Non-pigmented ciliary epithelial cell (primary cell): ENCODE data around the gene SMARCC1.
A peak's percentile ranks its signal among the peaks of the same experiment; 100 is the strongest.
"Not testable (repeated sequence)": the region's sequence is repeated elsewhere in the genome, so short reads cannot be mapped to it uniquely, and the experiment has no call there.

ENCODE experiments used
- DNase-seq: peaks from one replicate; pipeline ENCODE4 v3.0.0-alpha.2; 2010; ENCODE audit warnings: low read depth

Gene SMARCC1

GRCh38 chr3:47766186-47766585 lies 15.5 kb downstream of the SMARCC1 start:
- no peak for DNase-seq

DNA sequence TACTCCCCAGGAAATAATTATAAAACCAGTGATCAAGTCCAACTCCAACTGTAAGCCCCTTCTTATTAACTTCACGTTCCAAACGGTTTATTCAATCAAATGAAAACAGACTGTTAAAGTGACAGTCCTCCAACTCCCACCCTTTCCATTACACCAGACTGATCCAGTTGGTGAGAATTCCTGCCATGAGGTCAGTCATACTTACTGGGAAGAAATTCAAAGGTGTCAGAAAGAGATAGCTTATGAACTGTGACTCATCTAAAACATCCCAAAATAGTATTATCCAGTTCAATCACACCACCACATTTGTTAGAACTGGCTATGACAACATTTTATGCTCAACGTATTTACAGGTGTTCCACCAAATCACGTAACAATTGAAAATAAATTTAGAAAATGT lies 19.5 kb downstream of the SMARCC1 start:
- no peak for DNase-seq

- no peak for DNase-seq
Measured at GRCh38 chr3:47761046-47761445, 20.6 kb downstream of the SMARCC1 start.

- not testable (repeated sequence) for DNase-seq
Measured at GRCh38 chr3:47760207-47760606, 21.5 kb downstream of the SMARCC1 start.

- DNase-seq, result no peak
Measured at GRCh38 chr3:47758261-47759025, 23.2 kb downstream of the SMARCC1 start.

DNA sequence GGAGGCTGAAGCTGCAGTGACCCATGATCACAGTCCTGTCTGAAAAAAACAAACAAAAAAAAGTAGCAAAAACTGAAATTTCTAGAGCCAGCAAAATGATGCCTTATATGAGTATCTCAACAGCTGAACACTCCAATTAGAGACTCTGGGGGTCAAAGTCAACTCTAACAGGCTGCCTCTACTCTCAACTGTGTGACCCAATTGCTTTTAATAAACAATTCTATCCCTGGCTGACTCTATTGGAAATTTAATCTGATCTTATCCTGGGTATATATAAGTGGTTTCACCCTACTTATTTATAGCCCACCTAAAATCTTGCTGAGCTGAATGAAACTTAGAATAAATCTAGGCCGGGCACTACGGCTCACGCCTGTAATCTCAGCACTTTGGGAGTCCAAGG lies 29.0 kb downstream of the SMARCC1 start:
- no peak for DNase-seq

- DNase-seq, result not testable (repeated sequence)
Measured at GRCh38 chr3:47750811-47751354, 30.8 kb downstream of the SMARCC1 start.

GRCh38 chr3:47747558-47747957 lies 34.1 kb downstream of the SMARCC1 start:
- no peak for DNase-seq

DNA sequence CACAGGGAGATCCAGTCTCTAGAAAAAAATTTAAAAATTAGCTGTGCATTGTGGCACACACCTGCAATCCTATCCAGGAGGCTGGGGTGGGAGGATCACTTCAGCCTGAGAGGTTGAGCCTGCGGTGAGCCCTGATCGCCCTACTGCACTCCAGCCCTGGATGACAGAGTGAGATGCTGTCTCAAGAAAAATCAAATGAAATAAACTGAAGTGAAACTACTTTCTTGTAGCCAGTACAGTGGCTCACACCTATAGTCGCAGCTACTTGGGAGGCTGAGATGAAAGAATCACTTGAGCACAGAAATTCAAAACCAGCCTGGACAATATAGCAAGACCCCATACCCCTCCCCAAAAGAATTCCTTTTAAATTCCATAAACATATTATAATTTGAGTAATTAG lies 35.4 kb downstream of the SMARCC1 start:
- DNase-seq, result no peak

DNA sequence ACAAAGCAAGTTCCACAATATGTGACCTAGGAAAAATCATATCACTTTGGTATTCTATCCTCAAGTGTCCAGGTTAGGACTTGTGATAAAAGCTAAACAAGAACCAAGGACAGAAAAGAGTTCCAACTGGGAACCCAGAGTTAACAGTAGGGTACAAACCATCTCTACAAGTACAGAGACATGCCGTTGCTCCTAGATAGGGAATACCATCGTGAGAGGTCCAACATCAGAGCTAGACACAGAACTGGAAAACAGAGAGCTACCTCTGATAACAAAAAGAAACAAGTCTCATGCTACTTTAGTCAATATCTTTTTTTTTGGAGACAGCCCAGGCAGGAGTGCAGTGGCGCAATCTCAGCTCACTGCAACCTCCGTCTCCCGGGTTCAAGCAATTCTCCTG lies 37.8 kb downstream of the SMARCC1 start:
- DNase-seq, result no peak

DNA sequence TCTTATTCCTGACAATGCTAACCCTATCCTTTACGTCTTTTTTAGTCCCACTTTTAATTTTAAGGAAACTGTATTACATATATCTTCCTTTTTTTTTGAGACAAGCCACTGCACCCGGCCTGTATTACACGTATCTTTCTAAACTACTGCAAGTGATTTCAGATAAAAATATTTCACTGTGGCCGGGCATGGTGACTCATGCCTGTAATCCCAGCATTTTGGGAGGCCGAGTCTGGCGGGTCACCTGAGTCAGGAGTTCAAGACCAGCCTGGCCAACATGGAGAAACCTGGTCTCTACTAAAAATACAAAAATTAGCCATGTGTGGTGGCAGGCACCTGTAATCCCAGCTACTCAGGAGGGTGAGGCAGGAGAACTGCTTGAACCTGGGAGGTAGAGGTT lies 38.3 kb downstream of the SMARCC1 start:
- DNase-seq, result peak; percentile 3

DNA sequence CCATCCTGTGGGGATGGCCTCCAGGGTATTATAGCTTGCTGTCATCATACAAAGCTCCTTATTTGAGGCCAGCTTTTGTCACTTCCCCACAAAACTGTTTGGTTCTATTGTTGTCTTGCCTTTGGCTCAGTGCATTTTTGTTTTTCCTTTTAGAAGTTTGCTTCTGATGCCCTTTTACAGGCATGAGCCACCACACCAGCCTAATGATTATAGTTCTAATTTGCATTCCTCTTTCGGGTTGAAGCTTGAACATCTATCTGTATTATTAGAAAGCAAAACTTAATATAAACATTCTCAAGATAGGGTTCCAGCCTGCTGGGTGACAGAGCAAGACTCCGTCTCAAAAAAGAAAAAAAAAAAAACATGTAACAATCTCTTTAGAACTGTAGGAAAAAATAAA lies 39.8 kb downstream of the SMARCC1 start:
- DNase-seq, result no peak

GRCh38 chr3:47732143-47732542 lies 49.5 kb downstream of the SMARCC1 start:
- DNase-seq, result no peak

DNA sequence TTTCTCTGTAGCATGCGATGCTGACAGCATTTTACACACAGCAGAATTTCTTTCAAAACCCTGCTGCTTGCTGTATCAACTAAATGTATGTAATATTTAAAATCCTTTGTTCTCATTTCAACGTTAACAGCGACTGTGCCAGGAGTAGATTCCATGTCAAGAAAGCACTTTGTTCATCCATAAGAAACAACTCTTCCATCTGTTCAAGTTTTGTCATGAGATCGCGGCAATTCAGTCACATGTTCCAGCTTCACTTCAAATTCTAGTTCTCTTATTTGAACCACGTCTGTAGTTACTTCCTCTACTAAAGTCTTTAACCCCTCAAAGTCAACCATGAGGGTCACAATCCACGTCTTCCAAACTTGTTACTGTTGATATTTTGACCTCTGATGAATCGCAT lies 50.6 kb downstream of the SMARCC1 start:
- no peak for DNase-seq

- no peak for DNase-seq
Measured at GRCh38 chr3:47722859-47723258, 58.8 kb downstream of the SMARCC1 start.

DNA sequence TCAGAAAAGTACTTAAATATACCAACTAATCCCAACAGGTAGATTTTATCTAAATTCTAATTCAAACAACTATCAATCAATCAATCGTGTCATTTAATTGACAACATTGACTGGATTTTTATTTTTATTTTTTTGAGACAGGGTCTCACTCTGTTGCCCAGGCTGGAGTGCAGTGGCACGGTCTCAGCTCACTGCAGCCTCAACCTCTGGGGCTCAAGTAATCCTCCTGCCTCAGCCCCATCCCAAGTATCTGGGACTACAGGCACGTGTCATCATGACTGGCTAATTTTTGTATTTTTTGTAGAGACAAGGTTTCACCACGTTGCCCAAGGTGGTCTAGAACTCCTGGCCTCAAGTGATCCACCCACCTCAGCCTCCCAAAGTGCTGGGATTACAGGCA lies 64.2 kb downstream of the SMARCC1 start:
- DNase-seq, result not testable (repeated sequence)

DNA sequence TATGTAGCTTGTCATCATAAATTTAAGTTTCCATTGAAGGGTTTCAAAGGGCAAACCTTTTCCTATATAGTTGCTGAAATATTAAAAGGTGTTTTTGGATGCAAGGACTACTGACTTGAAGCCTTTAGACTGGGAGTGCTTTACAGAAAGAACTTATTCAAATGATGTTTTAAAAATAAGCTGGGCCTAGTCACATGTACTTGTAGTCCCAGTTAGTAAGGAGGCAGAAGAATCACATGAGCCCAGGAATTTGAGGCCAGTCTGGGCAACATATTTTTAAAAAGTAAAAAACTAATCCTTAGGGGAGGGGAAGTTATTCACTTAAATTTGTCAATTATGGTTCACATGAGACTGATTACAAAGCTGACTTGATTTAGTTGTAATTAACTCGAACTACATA lies 65.0 kb downstream of the SMARCC1 start:
- no peak for DNase-seq

- no peak for DNase-seq
Measured at GRCh38 chr3:47715928-47716327, 65.8 kb downstream of the SMARCC1 start.

- no peak for DNase-seq
Measured at GRCh38 chr3:47714606-47715005, 67.1 kb downstream of the SMARCC1 start.

- no peak for DNase-seq
Measured at GRCh38 chr3:47713655-47714054, 68.0 kb downstream of the SMARCC1 start.

- no peak for DNase-seq
Measured at GRCh38 chr3:47712398-47712797, 69.3 kb downstream of the SMARCC1 start.

GRCh38 chr3:47711596-47711995 lies 70.1 kb downstream of the SMARCC1 start:
- DNase-seq, result no peak

- no peak for DNase-seq
Measured at GRCh38 chr3:47705391-47705790, 76.3 kb downstream of the SMARCC1 start.

DNA sequence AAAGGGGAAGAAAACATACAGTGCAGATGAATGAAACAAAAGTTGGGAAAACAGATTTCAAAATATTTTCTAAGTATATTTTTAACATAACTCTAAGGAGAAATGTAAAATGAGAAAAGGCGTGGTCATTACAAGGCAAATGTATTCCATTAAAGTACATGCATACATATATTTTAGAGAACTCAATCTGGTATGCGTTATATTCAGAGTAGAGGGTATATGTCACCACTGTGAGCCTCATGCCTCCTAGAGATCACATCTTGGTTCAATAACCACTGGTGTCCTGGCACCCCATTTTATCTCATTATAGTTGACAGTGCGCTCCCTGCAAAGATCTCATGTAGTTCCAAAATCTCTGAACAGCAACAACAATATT lies 77.5 kb downstream of the SMARCC1 start:
- DNase-seq, result no peak
